Measurements from ENCODE around the gene DTNB.

The DTNB gene

DNA sequence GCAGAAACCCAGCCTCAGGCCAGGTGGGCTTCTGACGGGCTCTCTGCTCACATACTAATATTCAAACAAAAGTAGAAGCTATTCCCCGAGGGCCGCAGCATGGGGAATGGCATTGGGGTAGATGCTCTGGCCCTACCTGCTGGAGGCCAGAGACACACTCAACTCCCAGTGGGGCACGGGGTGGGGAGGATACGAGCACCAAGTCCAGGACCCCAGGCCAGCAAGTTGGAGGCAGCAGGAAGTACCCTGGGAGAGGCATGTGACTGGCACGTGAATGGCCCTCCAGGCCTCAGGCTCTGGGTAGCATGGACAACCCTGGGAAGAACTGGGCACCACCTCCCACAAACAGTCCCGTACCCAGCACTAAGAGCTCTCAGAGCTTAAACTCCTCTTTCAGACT lies 335.5 kb downstream of the DTNB start:
- H3K27me3 ChIP-seq (ENCODE audit: low read length) = no peaks in the 10 kb centered on the region
- H4K20me1 ChIP-seq (ENCODE audit: low read depth, low read length) = no peaks in the 10 kb centered on the region; the same call in 1 of the 2 replicates
- no peaks in the 10 kb centered on the region for H3K36me3 ChIP-seq (ENCODE audit: low read length)
- no peak overlapping the region for H2AFZ ChIP-seq (ENCODE audit: low read depth, low read length, severe bottlenecking)
- H3K79me2 ChIP-seq (ENCODE audit: insufficient read depth, low read length) = no peaks in the 10 kb centered on the region; the same call in 1 of the 2 replicates
- no peaks in the 10 kb centered on the region for H3F3A ChIP-seq (ENCODE audit: insufficient read depth)
- no peak overlapping the region for H3K27ac ChIP-seq (ENCODE audit: low read depth, low read length)
- no peaks in the 10 kb centered on the region for H3K9me2 ChIP-seq (replicated peaks; ENCODE audit: insufficient read depth, low read length)
- TF ChIP-seq, protein P1, sequence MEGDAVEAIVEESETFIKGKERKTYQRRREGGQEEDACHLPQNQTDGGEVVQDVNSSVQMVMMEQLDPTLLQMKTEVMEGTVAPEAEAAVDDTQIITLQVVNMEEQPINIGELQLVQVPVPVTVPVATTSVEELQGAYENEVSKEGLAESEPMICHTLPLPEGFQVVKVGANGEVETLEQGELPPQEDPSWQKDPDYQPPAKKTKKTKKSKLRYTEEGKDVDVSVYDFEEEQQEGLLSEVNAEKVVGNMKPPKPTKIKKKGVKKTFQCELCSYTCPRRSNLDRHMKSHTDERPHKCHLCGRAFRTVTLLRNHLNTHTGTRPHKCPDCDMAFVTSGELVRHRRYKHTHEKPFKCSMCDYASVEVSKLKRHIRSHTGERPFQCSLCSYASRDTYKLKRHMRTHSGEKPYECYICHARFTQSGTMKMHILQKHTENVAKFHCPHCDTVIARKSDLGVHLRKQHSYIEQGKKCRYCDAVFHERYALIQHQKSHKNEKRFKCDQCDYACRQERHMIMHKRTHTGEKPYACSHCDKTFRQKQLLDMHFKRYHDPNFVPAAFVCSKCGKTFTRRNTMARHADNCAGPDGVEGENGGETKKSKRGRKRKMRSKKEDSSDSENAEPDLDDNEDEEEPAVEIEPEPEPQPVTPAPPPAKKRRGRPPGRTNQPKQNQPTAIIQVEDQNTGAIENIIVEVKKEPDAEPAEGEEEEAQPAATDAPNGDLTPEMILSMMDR (IDR thresholded peaks at IDR 0.05; ENCODE audit: insufficient read depth, low read length, poor library complexity, severe bottlenecking) = no peak
- no peak for TF ChIP-seq EZH2phosphoT487 (conservative IDR thresholded peaks at IDR 0.05; ENCODE audit: low read length)
- no peak overlapping the region for H3K4me2 ChIP-seq (ENCODE audit: low read depth, low read length, poor library complexity, severe bottlenecking)
- no peak overlapping the region for H3K9ac ChIP-seq (ENCODE audit: low read length)
- H3K4me3 ChIP-seq (ENCODE audit: insufficient read depth, low read length, poor library complexity, severe bottlenecking) = no peak overlapping the region
- no peaks in the 10 kb centered on the region for H3K9me3 ChIP-seq (ENCODE audit: insufficient read depth, low read length)

DNA sequence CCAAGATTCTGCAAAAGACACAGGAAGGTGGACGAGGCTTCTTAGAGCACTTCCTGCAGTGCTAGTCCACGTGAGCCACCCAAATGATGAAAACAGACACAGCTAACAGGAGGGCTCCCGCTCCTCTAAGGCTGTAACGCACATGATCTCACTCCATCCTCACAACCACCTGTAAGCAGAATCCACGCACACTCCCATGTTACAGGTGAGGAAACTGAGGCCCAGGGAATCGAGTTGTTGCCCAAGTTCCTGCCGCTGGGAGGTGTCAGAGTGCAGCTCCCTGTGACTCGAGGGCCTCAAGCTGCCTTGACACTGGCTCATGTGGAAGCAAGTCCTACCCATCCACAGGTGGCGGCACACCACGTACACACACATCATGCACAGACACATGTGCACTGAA lies 336.1 kb downstream of the DTNB start:
- Histone ChIP-seq H3K27ac (ENCODE audit: low read depth, low read length) (no peak overlapping the region), H3K9ac (ENCODE audit: low read length) (no peak overlapping the region), H3K4me2 (ENCODE audit: low read depth, low read length, poor library complexity, severe bottlenecking) (no peak overlapping the region), H3K27me3 (ENCODE audit: low read length) (no peaks in the 10 kb centered on the region), H3F3A (ENCODE audit: insufficient read depth) (no peaks in the 10 kb centered on the region), H3K9me2 (replicated peaks; ENCODE audit: insufficient read depth, low read length) (no peaks in the 10 kb centered on the region), H4K20me1 (ENCODE audit: low read depth, low read length) (no peaks in the 10 kb centered on the region; the same call in 1 of the 2 replicates), H3K4me3 (ENCODE audit: insufficient read depth, low read length, poor library complexity, severe bottlenecking) (no peak overlapping the region), H3K36me3 (ENCODE audit: low read length) (no peaks in the 10 kb centered on the region), H3K9me3 (ENCODE audit: insufficient read depth, low read length) (no peaks in the 10 kb centered on the region), H3K79me2 (ENCODE audit: insufficient read depth, low read length) (no peaks in the 10 kb centered on the region; the same call in 1 of the 2 replicates), H2AFZ (ENCODE audit: low read depth, low read length, severe bottlenecking) (no peak overlapping the region)
- TF ChIP-seq, protein P1 (IDR thresholded peaks at IDR 0.05; ENCODE audit: insufficient read depth, low read length, poor library complexity, severe bottlenecking) = no peak
- no peak for TF ChIP-seq EZH2phosphoT487 (conservative IDR thresholded peaks at IDR 0.05; ENCODE audit: low read length)

DNA sequence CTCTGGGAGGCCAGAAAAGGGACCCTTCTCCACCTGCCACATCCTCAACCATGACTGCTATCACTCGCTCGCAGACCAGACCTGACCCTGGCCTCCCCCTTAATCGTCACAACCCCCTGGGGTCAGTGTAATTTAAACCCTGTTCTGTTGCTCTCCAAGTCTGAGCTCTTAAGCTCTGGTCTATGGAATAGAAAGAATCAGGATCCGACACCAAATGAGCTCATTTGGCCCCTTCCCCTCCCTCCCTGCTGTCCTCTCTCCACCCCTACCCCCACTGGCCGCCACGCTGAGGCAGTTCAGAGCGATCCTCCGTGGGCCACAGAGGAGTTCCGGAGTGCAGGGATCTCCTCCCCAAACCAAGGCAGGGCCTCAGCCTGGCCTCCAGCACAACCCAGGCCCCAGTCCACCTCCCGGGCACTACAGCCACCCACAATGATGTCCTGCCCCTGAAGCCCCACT lies 337.0 kb downstream of the DTNB start:
- Histone ChIP-seq H3K9me3 (ENCODE audit: insufficient read depth, low read length) (no peaks in the 10 kb centered on the region), H3K27ac (ENCODE audit: low read depth, low read length) (no peak overlapping the region), H3F3A (ENCODE audit: insufficient read depth) (no peaks in the 10 kb centered on the region), H3K4me2 (ENCODE audit: low read depth, low read length, poor library complexity, severe bottlenecking) (no peak overlapping the region), H3K79me2 (ENCODE audit: insufficient read depth, low read length) (no peaks in the 10 kb centered on the region; the same call in 1 of the 2 replicates), H3K4me3 (ENCODE audit: insufficient read depth, low read length, poor library complexity, severe bottlenecking) (no peak overlapping the region), H2AFZ (ENCODE audit: low read depth, low read length, severe bottlenecking) (no peak overlapping the region), H3K9me2 (replicated peaks; ENCODE audit: insufficient read depth, low read length) (no peaks in the 10 kb centered on the region), H3K9ac (ENCODE audit: low read length) (no peak overlapping the region), H3K27me3 (ENCODE audit: low read length) (no peaks in the 10 kb centered on the region), H4K20me1 (ENCODE audit: low read depth, low read length) (no peaks in the 10 kb centered on the region; the same call in 1 of the 2 replicates), H3K36me3 (ENCODE audit: low read length) (no peaks in the 10 kb centered on the region)
- TF ChIP-seq EZH2phosphoT487 (conservative IDR thresholded peaks at IDR 0.05; ENCODE audit: low read length) = no peak
- TF ChIP-seq, protein P1 (IDR thresholded peaks at IDR 0.05; ENCODE audit: insufficient read depth, low read length, poor library complexity, severe bottlenecking) = no peak
